ENCODE measurements around the gene RELL1. TPM values are rescaled to one million over a fixed set of nuclear protein-coding genes. Genes with fewer than 3 reads are reported as not detected.

Gene RELL1
- total and polyA plus RNA-seq, 8 donors = 1.3 to 113 (median 15.8) TPM

- Histone ChIP-seq H3K27me3 (no peaks in the 10 kb centered on the region), H3K27ac (no peak overlapping the region), H3K4me3 (no peak overlapping the region), H3K36me3 (no peaks in the 10 kb centered on the region), H3K9me3 (no peaks in the 10 kb centered on the region), H3K4me1 (peaks cover 0 to 7% (median 6%) of the 10 kb centered on the region in 4 donors)
- 91 to 98% (median 95%) methylated on average over 4 of the region's 4 CpGs for WGBS, 5 donors
- TF ChIP-seq POLR2AphosphoS5 (IDR thresholded peaks at IDR 0.05) = no peak
- no peak for TF ChIP-seq CTCF (IDR thresholded peaks at IDR 0.05)
- no peak for TF ChIP-seq POLR2A (IDR thresholded peaks at IDR 0.05)
- TF ChIP-seq EP300 (IDR thresholded peaks at IDR 0.05) = no peak
- intact Hi-C loops (cut with DNase I; ENCODE audit: low total_unique reads) = no loop called here
- DNase-seq = no peak
These were observed 40.5 kb upstream of the RELL1 start for GRCh38 chr4:37726666-37727065.

GRCh38 chr4:37725718-37726117 is 39.5 kb upstream of the RELL1 start:
- no peaks in the 10 kb centered on the region for H3K27me3 ChIP-seq
- 86 to 92% (median 90%) methylated on average over 7 of the region's 7 CpGs for WGBS, 5 donors
- intact Hi-C loops (cut with DNase I; ENCODE audit: low total_unique reads) = no loop called here

GRCh38 chr4:37723067-37723466 is 36.9 kb upstream of the RELL1 start:
- 95 to 98% (median 96%) methylated on average over 1 of the region's 1 CpG for WGBS, 5 donors
- no peaks in the 10 kb centered on the region for H3K9me3 ChIP-seq
- peaks cover 0 to 12% (median 7%) of the 10 kb centered on the region in 4 donors for H3K4me1 ChIP-seq
- H3K27me3 ChIP-seq = no peaks in the 10 kb centered on the region
- TF ChIP-seq POLR2A (IDR thresholded peaks at IDR 0.05) (no peak), CTCF (IDR thresholded peaks at IDR 0.05) (no peak), POLR2AphosphoS5 (IDR thresholded peaks at IDR 0.05) (no peak), EP300 (IDR thresholded peaks at IDR 0.05) (no peak)
- no peak overlapping the region for H3K27ac ChIP-seq
- H3K36me3 ChIP-seq = no peaks in the 10 kb centered on the region
- no peak overlapping the region for H3K4me3 ChIP-seq
- intact Hi-C loops (cut with DNase I; ENCODE audit: low total_unique reads) = no loop called here
- DNase-seq = no peak

More at GRCh38 chr4:37725718-37726117, 39.5 kb upstream of the RELL1 start:
- no peak overlapping the region for H3K4me3 ChIP-seq
- H3K36me3 ChIP-seq = no peaks in the 10 kb centered on the region
- no peak for DNase-seq
- H3K27ac ChIP-seq = no peak overlapping the region
- peaks cover 0 to 12% (median 7%) of the 10 kb centered on the region in 4 donors for H3K4me1 ChIP-seq
- TF ChIP-seq POLR2AphosphoS5 (IDR thresholded peaks at IDR 0.05) = no peak
- no peak for TF ChIP-seq EP300 (IDR thresholded peaks at IDR 0.05)
- no peak for TF ChIP-seq CTCF (IDR thresholded peaks at IDR 0.05)
- no peak for TF ChIP-seq POLR2A (IDR thresholded peaks at IDR 0.05)
- no peaks in the 10 kb centered on the region for H3K9me3 ChIP-seq

- peak in 1 of 2 donors; percentile 62 for DNase-seq
- H3K27me3 ChIP-seq = no peaks in the 10 kb centered on the region
- no peaks in the 10 kb centered on the region for H3K9me3 ChIP-seq
- no peak overlapping the region for H3K4me3 ChIP-seq
- peaks cover 0 to 12% (median 7%) of the 10 kb centered on the region in 4 donors for H3K4me1 ChIP-seq
- intact Hi-C loops (cut with DNase I; ENCODE audit: low total_unique reads) = no loop called here
- no peaks in the 10 kb centered on the region for H3K36me3 ChIP-seq
- H3K27ac ChIP-seq = no peak overlapping the region
- WGBS, 5 donors = 37 to 67% (median 53%) methylated on average over 4 of the region's 4 CpGs
- TF ChIP-seq POLR2AphosphoS5 (IDR thresholded peaks at IDR 0.05) = no peak
- TF ChIP-seq EP300 (IDR thresholded peaks at IDR 0.05) = no peak
- TF ChIP-seq POLR2A (IDR thresholded peaks at IDR 0.05) = no peak
- TF ChIP-seq CTCF (IDR thresholded peaks at IDR 0.05) = no peak
These were observed 35.9 kb upstream of the RELL1 start for GRCh38 chr4:37721995-37722638.

Measured in stomach (tissue), 9 donors.